ENCODE measurements around the gene FAM117A. TPM values are rescaled to one million over a fixed set of nuclear protein-coding genes. Genes with fewer than 3 reads are reported as not detected.

FAM117A gene
- total RNA-seq, 1 experiment from 2014 or later = 9.7 TPM

GRCh38 chr17:49694847-49695697, 68.9 kb downstream of the FAM117A start:
- no peak for TF ChIP-seq EZH2phosphoT487 (IDR thresholded peaks at IDR 0.05; ENCODE audit: borderline replicate concordance, low read length)
- TF ChIP-seq, protein P1, sequence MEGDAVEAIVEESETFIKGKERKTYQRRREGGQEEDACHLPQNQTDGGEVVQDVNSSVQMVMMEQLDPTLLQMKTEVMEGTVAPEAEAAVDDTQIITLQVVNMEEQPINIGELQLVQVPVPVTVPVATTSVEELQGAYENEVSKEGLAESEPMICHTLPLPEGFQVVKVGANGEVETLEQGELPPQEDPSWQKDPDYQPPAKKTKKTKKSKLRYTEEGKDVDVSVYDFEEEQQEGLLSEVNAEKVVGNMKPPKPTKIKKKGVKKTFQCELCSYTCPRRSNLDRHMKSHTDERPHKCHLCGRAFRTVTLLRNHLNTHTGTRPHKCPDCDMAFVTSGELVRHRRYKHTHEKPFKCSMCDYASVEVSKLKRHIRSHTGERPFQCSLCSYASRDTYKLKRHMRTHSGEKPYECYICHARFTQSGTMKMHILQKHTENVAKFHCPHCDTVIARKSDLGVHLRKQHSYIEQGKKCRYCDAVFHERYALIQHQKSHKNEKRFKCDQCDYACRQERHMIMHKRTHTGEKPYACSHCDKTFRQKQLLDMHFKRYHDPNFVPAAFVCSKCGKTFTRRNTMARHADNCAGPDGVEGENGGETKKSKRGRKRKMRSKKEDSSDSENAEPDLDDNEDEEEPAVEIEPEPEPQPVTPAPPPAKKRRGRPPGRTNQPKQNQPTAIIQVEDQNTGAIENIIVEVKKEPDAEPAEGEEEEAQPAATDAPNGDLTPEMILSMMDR (conservative IDR thresholded peaks at IDR 0.05; ENCODE audit: low read depth, low read length) = peak; percentile 99
- intact Hi-C loops (cut with micrococcal nuclease) = loop anchor here (1.0 to 2.0 kb wide), 2 partner anchors 78 to 127 kb away; no protein-coding TSS in a partner anchor
- POLR2A ChIA-PET (ENCODE audit: unreplicated experiment) = no interaction called here
- ATAC-seq (peak; percentile 49), DNase-seq (peak; percentile 66)
- H3K79me2 ChIP-seq (ENCODE audit: low read length) = no peaks in the 10 kb centered on the region
- CTCF ChIA-PET = interaction anchor here (0.6 to 2.5 kb wide), 4 partner anchors 125 to 137 kb away, joined by 3 to 13 read pairs (median 5); no protein-coding TSS in a partner anchor
- peak overlapping the region; percentile 66 for H2AFZ ChIP-seq (ENCODE audit: low read length)
- no peaks in the 10 kb centered on the region for H3F3A ChIP-seq (ENCODE audit: low read length, unreplicated experiment)
- H3K9me2 ChIP-seq (replicated peaks; ENCODE audit: low read length) = no peaks in the 10 kb centered on the region
- H3K4me3 ChIP-seq (ENCODE audit: low read length) = peak overlapping the region; percentile 47
- H4K20me1 ChIP-seq (ENCODE audit: low read length) = no peaks in the 10 kb centered on the region
- peak overlapping the region; percentile 77 for H3K4me2 ChIP-seq (ENCODE audit: low read length)
- no peak overlapping the region for H3K9ac ChIP-seq (ENCODE audit: low read length)
- H3K36me3 ChIP-seq (ENCODE audit: low read depth, low read length) = no peaks in the 10 kb centered on the region
- no peaks in the 10 kb centered on the region for H3K9me3 ChIP-seq (ENCODE audit: low read length)
- no TSS peak for BruUV-seq (replicated peaks)
- no peaks in the 10 kb centered on the region for H3K27me3 ChIP-seq (ENCODE audit: low read length)
- no peaks in the 10 kb centered on the region for H3K4me1 ChIP-seq (ENCODE audit: insufficient read depth, low read length)
- no peak overlapping the region for H3K27ac ChIP-seq (ENCODE audit: low read length)

- H3K9me3 ChIP-seq (ENCODE audit: low read length) = no peaks in the 10 kb centered on the region
- TF ChIP-seq EZH2 (IDR thresholded peaks at IDR 0.05; ENCODE audit: low read length, unreplicated experiment) (no peak), EZH2phosphoT487 (IDR thresholded peaks at IDR 0.05; ENCODE audit: borderline replicate concordance, low read length) (no peak)
- TF ChIP-seq, protein P1 (conservative IDR thresholded peaks at IDR 0.05; ENCODE audit: low read depth, low read length) = no peak
- H3F3A ChIP-seq (ENCODE audit: low read length, unreplicated experiment) = no peaks in the 10 kb centered on the region
- H2AFZ ChIP-seq (ENCODE audit: low read length) = no peak overlapping the region
- intact Hi-C loops (cut with micrococcal nuclease) = no loop called here
- POLR2A ChIA-PET (ENCODE audit: unreplicated experiment) = no interaction called here
- H3K36me3 ChIP-seq (ENCODE audit: low read depth, low read length) = no peaks in the 10 kb centered on the region
- no peaks in the 10 kb centered on the region for H3K9me2 ChIP-seq (replicated peaks; ENCODE audit: low read length)
- no peak overlapping the region for H3K4me2 ChIP-seq (ENCODE audit: low read length)
- no TSS peak for BruUV-seq (replicated peaks)
- CTCF ChIA-PET = no interaction called here
- DNase-seq (no peak), ATAC-seq (no peak)
- no peaks in the 10 kb centered on the region for H3K79me2 ChIP-seq (ENCODE audit: low read length)
- no peak overlapping the region for H3K9ac ChIP-seq (ENCODE audit: low read length)
- H3K4me3 ChIP-seq (ENCODE audit: low read length) = no peak overlapping the region
- H3K27me3 ChIP-seq (ENCODE audit: low read length) = no peaks in the 10 kb centered on the region
- H3K4me1 ChIP-seq (ENCODE audit: insufficient read depth, low read length) = peaks cover 5% of the 10 kb centered on the region
- H3K27ac ChIP-seq (ENCODE audit: low read length) = no peak overlapping the region
- no peaks in the 10 kb centered on the region for H4K20me1 ChIP-seq (ENCODE audit: low read length)
These were observed 71.2 kb downstream of the FAM117A start for GRCh38 chr17:49692751-49693150.

- ATAC-seq (no peak), DNase-seq (no peak)
- CTCF ChIA-PET = interaction anchor here (0.5 to 0.7 kb wide), 3 partner anchors 22 to 134 kb away, joined by 4 to 6 read pairs (median 5); no protein-coding TSS in a partner anchor
- BruUV-seq (replicated peaks) = no TSS peak
- no peak overlapping the region for H3K4me3 ChIP-seq (ENCODE audit: low read length)
- H3K79me2 ChIP-seq (ENCODE audit: low read length) = no peaks in the 10 kb centered on the region
- H2AFZ ChIP-seq (ENCODE audit: low read length) = no peak overlapping the region
- H3K27ac ChIP-seq (ENCODE audit: low read length) = no peak overlapping the region
- intact Hi-C loops (cut with micrococcal nuclease) = no loop called here
- no peaks in the 10 kb centered on the region for H3F3A ChIP-seq (ENCODE audit: low read length, unreplicated experiment)
- no peaks in the 10 kb centered on the region for H3K36me3 ChIP-seq (ENCODE audit: low read depth, low read length)
- TF ChIP-seq EZH2 (IDR thresholded peaks at IDR 0.05; ENCODE audit: low read length, unreplicated experiment) (no peak), EZH2phosphoT487 (IDR thresholded peaks at IDR 0.05; ENCODE audit: borderline replicate concordance, low read length) (no peak)
- TF ChIP-seq, protein P1 (conservative IDR thresholded peaks at IDR 0.05; ENCODE audit: low read depth, low read length) = no peak
- no peaks in the 10 kb centered on the region for H3K27me3 ChIP-seq (ENCODE audit: low read length)
- no peaks in the 10 kb centered on the region for H4K20me1 ChIP-seq (ENCODE audit: low read length)
- H3K9me2 ChIP-seq (replicated peaks; ENCODE audit: low read length) = no peaks in the 10 kb centered on the region
- no peaks in the 10 kb centered on the region for H3K9me3 ChIP-seq (ENCODE audit: low read length)
- no peak overlapping the region for H3K4me2 ChIP-seq (ENCODE audit: low read length)
- no peak overlapping the region for H3K9ac ChIP-seq (ENCODE audit: low read length)
- peaks cover 5% of the 10 kb centered on the region for H3K4me1 ChIP-seq (ENCODE audit: insufficient read depth, low read length)
- POLR2A ChIA-PET (ENCODE audit: unreplicated experiment) = no interaction called here
These were observed 72.2 kb downstream of the FAM117A start for GRCh38 chr17:49691677-49692191.

Measured in PC-3 (cell line).